HG03342 (cell line): Measurements from ENCODE around the gene GTF3C5.
"Not testable (repeated sequence)": the region's sequence is repeated elsewhere in the genome, so short reads cannot be mapped to it uniquely, and the experiment has no call there.

Experiments used
- ATAC-seq: cut with Tn5 transposase; IDR thresholded peaks from one replicate; pipeline ENCODE4 v1.9.1; 2021; ENCODE audit warnings: mild to moderate bottlenecking, moderate library complexity; ENCODE audit not compliant: unreplicated experiment

GTF3C5 gene

GRCh38 chr9:133030317-133031129, at the start of gene GTF3C5:
TSS of gene GTF3C5 (plus strand) at chr9:133030997. CDS start at chr9:133031012, 15 bp downstream.
- ATAC-seq, result peak; percentile 92

GRCh38 chr9:132982458-132982857, 48.3 kb upstream of the GTF3C5 start:
- ATAC-seq, result peak; percentile 65

- ATAC-seq, result no peak
Observed at GRCh38 chr9:132983491-132984201, 47.2 kb upstream of the GTF3C5 start.

- no peak for ATAC-seq
Observed at GRCh38 chr9:132984202-132985070, 46.4 kb upstream of the GTF3C5 start.

- no peak for ATAC-seq
Observed at GRCh38 chr9:132985071-132985350, 45.8 kb upstream of the GTF3C5 start.

- ATAC-seq, result no peak
Observed at GRCh38 chr9:132985489-132985888, 45.3 kb upstream of the GTF3C5 start.

GRCh38 chr9:132986114-132986513, 44.7 kb upstream of the GTF3C5 start:
- no peak for ATAC-seq

GRCh38 chr9:132986640-132987620, 43.9 kb upstream of the GTF3C5 start:
- ATAC-seq, result no peak

- no peak for ATAC-seq
Observed at GRCh38 chr9:132988244-132989013, 42.4 kb upstream of the GTF3C5 start.

GRCh38 chr9:132989014-132989310, 41.8 kb upstream of the GTF3C5 start:
- ATAC-seq, result no peak

- ATAC-seq, result no peak
Observed at GRCh38 chr9:132989414-132989996, 41.3 kb upstream of the GTF3C5 start.

- not testable (repeated sequence) for ATAC-seq
Observed at GRCh38 chr9:132989998-132990557, 40.7 kb upstream of the GTF3C5 start.

- ATAC-seq, result no peak
Observed at GRCh38 chr9:132990781-132991180, 40.0 kb upstream of the GTF3C5 start.

- ATAC-seq, result no peak
Observed at GRCh38 chr9:132991351-132992300, 39.2 kb upstream of the GTF3C5 start.

GRCh38 chr9:132993511-132993939, 37.3 kb upstream of the GTF3C5 start:
- ATAC-seq, result no peak

GRCh38 chr9:132994410-132995120, 36.2 kb upstream of the GTF3C5 start:
- ATAC-seq, result no peak

- no peak for ATAC-seq
Observed at GRCh38 chr9:132995121-132995420, 35.7 kb upstream of the GTF3C5 start.
